NB4 (cell line): ENCODE results near the gene RGS17.

Experiments used
- CTCF ChIP-seq: IDR thresholded peaks from one replicate; pipeline ENCODE4 v1.5.1; 2012; ENCODE audit warnings: low read depth, low read length
- MAX ChIP-seq: IDR thresholded peaks from 2 replicates; pipeline ENCODE4 v1.6.1; 2011; ENCODE audit warnings: low read depth, low read length
- POLR2A ChIP-seq: IDR thresholded peaks from 2 replicates; pipeline ENCODE4 v1.6.1; 2011; ENCODE audit warnings: mild to moderate bottlenecking; ENCODE audit not compliant: insufficient read length; ENCODE audit errors: extremely low read depth

GRCh38 chr6:153103319-153103655 lies 27.8 kb downstream of the RGS17 start:
- no peak for TF ChIP-seq POLR2A
- no peak for TF ChIP-seq CTCF
- TF ChIP-seq MAX = no peak
